ENCODE results near the gene VSTM2L.

GRCh38 chr20:37954626-37955025, 51.7 kb downstream of the VSTM2L start:
- TF ChIP-seq CTCF (IDR thresholded peaks at IDR 0.05) = no peak
- TF ChIP-seq POLR2A (IDR thresholded peaks at IDR 0.05) = no peak

Measured in body of pancreas (tissue), 4 donors.